ENCODE results near the gene CCDC110.
"Not testable (repeated sequence)": the region's sequence is repeated elsewhere in the genome, so short reads cannot be mapped to it uniquely, and the experiment has no call there.

Gene CCDC110

DNA sequence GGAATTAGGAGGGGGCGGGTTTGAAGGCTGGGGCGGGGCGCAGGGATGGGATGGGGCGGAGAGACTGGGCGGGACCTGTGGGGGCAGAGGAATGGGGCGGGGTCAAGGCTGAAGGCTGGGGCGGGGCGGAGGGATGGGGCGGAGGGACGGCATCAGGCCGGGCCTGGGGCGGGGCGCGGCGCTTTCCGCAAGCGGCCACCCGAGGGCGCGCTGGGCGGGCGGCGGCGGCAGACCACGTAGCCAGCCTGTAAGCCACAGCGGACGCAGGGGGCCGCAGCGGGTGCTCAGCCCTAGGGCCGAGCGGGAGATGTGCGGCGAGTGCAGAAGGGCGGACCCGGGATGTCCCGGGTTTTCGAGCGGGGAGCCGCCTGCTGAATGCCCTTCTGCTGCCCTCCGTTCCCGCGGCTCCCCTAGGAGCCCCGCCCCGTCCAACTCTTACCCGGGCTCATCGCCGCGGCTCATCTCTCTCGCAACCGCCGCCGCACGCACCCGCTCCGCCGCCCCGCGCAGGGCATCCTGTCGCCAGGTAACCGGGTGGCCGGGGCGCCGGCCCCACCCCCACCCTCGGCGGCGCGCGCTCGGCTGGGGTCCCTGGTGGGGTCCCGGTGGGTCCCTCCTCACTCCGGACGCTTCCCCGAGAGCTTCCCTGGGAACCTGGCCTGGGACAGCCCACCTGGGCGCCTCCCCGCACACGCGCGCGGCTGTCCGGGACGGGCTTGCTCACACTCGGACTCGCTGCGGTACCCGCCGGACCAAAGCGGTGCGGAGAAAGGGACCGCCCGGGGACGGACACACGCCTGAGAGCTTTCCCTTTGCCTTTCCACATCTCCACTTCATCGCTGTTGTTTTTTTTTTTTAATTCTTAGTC lies at the start of gene CCDC110:
Gene CCDC110 (minus strand): TSS at position 499 of the 868 bp plus-strand sequence. CDS start 50 bp downstream, at position 449.
- peak; percentile 80 to 83 for DNase-seq (ENCODE audit: low read depth in 2 of 2)

DNA sequence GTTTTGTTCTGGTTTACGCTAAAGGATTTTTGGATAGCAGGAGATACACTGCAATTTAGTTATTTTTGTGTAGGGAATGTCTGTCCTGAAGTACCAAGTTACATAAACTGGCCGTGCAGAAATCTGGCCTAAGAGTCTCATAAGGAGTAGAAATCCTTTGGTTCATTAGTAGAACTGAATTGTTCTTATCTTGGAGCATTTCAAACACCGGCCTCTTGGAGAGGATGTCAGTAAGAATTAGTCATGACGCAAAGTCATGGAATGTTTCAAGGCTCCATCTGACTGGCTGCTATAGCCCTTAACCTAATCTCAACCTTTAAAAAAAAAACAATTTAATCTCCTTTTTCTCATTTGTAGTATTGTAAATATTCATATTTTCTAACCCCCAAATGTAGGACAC lies 48.6 kb upstream of the CCDC110 start:
- no peak for DNase-seq (ENCODE audit: low read depth in 2 of 2)

DNA sequence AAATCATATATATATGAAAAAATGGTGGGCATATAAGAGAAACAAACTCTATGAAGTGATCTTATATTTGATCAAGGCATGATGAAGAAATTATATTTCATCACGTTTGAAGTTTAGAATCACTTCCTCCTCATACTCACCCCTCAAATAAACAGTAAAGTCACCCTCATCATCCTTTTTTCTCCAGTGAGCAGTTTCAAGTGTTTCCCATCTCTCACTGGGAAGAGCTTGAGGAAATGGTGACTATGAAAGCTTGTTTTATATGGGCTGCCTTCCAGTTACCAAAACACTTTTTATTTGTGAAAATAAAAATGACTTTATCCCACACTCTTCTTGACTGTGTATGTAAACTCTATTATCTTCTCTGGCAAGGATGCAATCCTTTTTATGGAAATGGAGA lies 47.0 kb upstream of the CCDC110 start:
- no peak for DNase-seq (ENCODE audit: low read depth in 2 of 2)

DNA sequence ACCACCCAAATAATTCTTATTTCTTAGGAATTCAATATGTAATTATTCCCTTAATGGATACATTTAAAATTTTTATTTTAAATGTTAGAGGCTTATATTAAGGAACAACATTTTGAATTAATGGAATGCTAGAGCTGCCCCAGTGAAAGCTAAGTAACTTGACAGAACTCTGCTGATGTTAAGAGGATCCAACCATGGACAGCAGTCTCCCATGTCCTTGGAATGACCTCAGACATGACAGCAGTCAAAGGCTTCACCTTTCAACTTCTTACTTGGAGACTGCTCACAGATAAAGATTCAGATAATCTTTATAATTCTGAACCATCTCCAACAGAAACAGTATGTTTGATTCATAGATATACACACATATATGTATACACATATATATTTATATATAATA lies 46.5 kb upstream of the CCDC110 start:
- no peak for DNase-seq (ENCODE audit: low read depth in 2 of 2)

DNA sequence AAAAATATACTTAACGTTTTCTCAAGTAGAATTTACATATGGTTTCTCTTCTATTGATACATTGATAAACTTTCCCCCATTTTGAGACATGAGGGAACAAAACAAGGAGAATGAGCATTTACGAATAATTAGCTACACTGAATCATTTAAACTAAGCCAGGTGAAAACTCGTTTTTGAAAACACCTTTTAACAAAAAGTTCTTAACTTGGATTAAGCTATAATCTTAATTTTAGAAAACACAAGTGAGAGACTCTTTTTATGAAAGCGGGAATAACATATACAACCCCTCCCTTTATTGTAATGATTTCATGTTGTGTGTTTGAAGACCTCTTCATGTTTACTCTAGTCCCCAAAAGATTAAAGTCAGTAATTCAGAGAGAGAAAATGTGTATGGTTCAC lies 43.7 kb upstream of the CCDC110 start:
- no peak for DNase-seq (ENCODE audit: low read depth in 2 of 2)

DNA sequence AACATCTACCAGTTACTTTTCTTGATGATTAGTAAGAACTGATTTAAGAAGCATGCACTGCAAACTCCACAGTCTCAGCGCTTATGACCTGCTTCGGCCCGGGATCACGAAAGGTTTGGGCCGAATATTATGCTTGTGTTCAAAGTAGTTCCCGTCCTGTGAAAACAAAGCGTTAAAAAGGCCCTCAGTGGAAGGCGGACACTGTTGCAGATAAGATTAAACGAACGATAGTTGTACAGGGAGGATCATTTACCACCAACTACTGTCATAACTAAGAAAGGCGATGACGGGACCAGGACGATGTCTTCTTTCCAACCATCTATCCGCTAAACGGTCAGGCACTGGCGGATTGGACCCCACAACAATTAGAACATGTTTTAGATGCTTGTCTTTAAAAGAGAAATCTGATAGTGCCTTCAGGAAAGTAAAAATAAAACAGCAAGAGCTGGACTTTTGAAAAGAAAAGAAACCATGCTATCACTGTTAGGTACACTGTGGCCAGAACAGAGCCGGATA lies 42.7 kb upstream of the CCDC110 start:
- no peak for DNase-seq (ENCODE audit: low read depth in 2 of 2)

DNA sequence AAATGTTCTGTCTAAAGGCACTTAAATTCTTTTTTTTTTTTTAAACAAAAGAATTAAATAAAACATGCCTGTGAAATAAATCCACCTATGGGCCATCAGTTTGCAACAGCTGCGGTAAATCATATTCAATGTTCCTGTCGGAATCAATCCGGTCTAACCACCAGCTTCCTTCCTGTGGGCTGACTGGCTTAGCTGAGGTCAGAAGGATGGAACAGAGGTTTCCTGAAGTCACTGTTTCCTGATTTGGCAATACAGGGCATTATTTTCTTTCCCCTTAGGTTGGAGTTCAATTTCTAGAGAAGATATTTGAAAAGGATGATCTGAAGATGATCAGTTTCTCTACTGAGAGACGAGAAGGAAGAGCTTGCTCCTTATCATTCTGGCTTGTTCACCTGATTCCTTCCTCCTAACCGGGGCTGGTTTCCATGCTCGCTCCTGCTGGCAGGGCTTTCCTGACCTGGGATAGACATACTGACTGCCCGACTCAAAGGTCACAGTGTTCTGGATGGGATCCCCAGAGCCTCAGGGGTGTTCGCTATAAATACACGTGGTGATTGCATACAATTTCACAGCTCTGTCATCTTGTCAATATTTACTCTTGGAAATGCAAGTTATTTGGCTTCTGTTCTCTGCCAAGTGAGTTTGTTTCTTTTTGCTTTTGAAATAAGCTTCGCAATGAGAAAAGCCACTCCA lies 42.1 kb upstream of the CCDC110 start:
- DNase-seq (ENCODE audit: low read depth in 2 of 2) = no peak

DNA sequence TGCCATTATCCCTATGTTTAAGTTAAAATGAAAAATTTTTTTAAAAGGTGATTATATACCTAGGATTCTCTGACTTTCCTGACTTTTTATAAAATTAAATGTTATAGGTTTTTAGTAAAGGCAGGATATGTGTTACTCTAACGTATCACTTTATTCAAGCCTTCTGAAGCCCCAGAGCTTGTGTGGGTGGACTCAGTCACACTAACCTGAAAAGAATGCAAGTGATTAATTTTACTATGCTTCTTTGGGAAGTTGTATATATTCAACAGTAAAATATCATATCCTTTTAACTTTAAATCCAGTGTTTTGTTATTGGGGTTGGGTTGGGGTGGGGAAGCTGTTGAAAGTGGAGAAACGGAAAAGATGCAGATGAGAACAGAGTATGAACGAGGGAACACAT lies 41.0 kb upstream of the CCDC110 start:
- no peak for DNase-seq (ENCODE audit: low read depth in 2 of 2)

DNA sequence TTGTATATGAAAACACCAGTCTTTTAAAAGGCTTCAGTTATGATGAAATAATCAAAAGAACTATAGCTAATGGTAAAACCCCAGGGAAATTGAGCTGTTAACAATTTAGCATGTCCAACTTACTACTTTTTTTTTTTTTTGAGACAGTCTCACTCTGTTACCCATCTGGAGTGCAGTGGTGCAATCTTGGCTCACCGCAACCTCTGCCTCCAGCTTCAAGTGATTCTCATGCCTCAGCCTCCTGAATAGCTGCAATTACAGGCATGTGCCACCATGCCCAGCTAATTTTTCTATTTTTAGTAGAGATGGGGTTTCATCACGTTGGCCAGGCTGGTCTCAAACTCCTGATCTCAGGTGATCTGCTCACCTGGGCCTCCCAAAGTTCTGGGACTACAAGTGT lies 39.7 kb upstream of the CCDC110 start:
- not testable (repeated sequence) for DNase-seq (ENCODE audit: low read depth in 2 of 2)

DNA sequence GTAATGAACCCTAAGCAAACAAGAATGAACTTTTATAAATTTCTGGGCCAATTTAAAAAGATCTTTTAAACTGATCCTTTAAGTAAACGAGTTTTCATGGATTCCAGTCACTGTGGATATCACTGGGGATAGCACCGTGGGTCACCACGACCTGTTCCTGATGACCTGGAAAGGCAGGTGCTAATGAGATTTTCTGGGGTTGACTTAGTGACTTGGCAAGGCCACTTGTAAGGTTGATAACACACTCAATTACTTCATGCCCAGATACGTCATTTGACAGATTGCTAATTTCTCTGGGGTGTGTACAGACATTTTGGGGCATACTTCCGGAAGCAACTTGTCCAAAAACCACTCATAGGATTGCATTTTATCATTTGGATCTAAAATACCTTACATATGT lies 39.3 kb upstream of the CCDC110 start:
- no peak for DNase-seq (ENCODE audit: low read depth in 2 of 2)

DNA sequence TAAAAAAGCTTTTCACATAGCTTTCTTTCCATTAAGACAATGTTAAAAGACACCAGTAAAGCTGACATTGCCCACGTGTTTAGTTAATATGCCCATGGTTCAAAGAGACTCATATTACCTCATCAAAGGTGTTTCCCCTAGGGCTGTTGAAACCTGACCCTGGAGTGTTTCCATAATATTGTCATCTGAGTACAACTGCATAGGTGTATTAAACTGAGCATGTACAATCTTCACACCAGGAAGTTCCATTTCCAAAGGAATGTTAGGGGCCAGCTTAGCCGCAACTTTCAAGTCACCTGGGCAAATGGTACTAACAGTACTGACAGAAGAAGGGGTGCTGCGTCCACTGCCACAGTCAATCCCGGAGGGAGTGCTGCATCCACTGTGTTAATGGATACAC lies 36.6 kb upstream of the CCDC110 start:
- no peak for DNase-seq (ENCODE audit: low read depth in 2 of 2)

DNA sequence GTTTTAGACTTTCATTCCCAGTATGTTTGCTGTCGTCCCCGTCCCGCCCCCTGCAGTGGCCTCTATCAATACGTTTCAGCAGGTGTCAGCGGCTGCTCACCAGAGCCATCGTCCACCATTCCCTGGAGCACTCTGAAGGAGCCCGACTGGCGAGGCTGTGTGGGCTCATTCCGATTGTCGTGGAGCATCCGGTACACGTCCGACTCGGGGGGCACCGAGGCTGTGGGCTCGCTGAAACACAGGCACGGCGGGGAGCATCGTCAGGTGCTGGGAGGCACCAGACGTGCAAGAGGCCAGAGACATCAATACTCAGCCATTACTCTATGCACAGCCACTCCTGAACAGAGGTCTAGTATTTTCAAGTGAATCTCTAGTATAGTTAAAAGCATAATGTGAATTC lies 34.9 kb upstream of the CCDC110 start:
- DNase-seq (ENCODE audit: low read depth in 2 of 2) = no peak

DNA sequence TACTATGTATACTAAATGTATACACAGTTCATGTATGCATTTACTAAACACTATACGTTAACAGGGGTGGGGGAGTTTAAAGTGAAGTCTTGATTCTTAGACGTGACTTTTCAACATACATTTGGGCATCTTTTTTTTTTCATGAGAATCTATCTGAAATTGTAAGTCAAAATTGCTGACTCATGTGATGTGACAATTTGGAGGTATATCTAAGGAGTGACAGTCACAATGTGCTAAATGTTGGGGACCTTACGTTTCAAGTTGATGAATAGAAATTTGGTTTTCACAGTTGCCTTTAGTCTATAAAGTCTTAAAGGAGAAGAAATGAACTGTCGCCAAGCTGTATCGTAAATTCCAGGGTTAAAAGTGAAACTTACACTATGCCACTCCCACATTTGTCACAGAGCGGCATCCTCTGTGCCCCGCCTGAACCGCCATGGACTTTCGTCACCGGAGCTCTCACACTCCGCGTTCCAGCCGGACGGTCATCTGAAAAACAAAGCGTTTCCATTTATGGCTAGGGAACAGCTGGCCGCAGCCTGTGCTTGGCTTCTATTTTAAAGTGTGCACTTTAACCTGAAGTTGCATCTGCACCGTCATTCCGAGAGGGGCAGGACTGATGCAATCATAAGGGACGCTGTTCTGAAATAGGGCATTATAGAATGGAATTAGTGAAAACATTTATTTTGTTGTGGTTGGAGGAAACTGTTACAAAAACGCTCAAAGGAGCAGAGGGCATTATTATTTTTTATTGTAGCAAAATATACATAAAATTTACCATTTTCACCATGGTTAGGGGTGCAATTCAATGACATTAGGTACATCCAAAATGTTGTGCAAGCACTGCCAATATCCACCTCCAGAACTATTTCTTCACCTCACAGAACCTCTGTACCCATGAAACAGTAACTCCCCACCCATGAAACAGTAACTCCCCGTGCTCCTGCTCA lies 32.8 kb upstream of the CCDC110 start:
- DNase-seq (ENCODE audit: low read depth in 2 of 2) = no peak

DNA sequence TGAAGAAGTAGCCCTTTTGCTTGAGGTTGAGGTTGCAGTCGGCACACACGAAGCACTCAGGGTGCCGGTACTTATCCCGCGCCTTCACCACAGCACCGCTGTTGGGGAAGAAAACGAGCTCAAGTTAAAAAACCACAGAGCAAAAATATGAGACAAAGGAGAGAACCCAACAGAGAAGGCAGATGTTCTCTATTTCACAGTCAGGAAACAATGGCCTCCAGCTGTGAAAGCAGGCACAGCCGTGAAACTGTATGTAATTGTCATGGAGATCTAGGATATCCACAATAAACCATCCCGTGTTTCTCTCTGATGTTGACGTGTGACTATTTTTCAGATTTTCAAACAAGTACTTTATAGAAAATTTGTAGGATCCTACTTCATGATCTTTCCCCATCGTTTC lies 30.9 kb upstream of the CCDC110 start:
- no peak for DNase-seq (ENCODE audit: low read depth in 2 of 2)

DNA sequence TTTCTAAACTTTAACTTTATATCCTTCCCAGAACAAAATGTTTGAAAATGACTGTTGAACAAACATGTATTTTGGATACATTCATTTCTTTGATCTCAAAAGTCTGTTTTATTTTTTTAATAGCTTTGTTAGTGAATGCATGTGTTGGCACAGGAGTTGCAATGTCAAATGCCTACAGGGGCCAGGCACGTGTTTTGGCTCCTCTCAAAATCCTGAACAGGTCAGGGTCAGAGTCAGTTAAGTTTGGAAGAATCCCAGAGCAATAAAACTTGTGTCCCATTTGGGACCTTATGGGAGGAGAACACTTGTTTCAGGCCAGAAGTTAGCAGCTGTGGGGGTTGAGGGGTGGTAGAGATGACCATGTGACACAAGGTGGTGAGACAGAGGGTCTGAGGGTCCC lies 29.0 kb upstream of the CCDC110 start:
- DNase-seq (ENCODE audit: low read depth in 2 of 2) = no peak

DNA sequence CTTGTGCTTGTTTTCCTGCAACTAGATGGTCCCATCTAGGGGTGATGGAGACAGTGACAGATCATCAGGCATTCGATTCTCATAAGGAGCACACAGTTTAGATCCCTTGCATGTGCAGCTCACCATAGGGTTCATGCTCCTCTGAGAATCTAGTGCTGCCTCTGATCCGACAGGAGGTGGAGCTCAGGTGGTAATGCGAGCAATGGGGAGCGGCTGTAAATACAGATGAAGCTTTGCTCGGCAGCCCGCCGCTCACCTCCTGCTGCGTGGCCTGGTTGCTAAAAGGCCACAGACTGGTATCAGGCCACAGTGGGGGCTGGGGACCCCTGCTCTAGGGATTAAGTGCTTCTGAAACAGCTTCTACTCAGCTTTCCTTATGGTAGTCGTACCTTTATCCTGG lies 28.5 kb upstream of the CCDC110 start:
- DNase-seq (ENCODE audit: low read depth in 2 of 2) = no peak

DNA sequence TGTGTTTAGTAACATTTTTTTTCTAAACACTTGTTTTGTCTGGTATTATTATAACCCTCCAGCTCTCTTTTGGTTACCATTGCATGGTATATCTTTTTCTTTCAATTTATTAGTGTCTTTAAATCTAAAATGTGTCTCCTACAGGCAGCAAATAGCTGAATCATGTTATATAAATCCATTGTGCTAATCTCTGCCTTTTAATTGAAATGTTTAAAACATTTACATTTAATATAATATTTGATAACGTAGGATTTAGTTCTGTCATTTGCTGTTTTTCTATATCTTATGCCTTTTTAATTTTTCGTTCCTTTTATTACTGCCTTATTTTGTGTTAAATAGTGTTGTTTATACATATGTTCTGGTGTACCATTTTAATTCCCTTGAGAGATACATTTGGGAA lies 17.1 kb upstream of the CCDC110 start:
- no peak for DNase-seq (ENCODE audit: low read depth in 2 of 2)

DNA sequence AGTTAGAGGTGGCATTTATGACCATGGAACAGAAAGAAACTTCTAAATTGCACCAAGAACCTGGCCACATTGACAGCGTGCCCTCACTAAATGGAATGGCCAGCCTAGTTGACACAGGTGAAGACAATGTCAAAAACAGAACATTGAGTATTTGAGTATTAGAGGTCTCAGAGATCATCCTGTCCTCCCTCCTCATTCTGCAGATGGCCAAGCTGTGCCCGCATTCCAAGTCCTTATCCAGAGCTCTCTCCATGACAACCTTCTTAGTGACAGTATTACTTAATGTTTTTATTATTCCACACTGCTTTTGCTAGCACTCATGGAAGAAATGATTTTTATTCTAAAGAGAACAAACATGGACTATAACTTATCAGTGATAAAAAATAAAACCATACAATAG lies 9.9 kb upstream of the CCDC110 start:
- DNase-seq (ENCODE audit: low read depth in 2 of 2) = no peak

DNA sequence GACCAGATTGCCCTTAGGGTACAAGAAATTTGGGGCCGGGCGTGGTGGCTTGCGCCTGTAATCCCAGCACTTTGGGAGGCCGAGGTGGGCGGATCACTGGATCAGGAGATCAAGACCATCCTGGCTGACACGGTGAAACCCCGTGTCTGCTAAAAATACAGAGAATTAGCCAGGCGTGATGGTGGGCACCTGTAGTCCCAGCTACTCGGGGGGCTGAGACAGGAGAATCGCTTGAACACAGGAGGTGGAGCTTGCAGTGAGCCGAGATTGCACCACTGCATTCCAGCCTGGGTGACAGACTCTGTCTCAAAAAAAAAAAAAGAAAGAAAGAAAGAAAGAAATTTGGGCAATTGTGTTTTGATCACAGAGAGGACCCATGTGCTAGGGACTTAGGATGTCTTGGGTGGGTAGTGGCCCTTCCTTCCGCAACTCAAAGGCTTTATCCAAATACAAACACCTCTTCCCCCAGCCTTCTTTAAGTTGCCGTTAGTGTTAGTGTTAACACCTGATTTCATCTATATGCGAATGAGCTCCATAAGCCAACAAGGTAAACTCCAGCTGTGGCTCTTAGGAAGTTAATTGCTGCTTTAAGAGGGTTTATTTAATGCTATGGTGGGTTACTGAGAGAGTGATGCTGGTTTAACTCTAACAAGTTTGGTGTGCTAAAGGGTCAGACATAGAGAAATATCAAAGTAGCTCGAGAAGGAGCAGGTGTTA lies 8.6 kb upstream of the CCDC110 start:
- no peak for DNase-seq (ENCODE audit: low read depth in 2 of 2)

DNA sequence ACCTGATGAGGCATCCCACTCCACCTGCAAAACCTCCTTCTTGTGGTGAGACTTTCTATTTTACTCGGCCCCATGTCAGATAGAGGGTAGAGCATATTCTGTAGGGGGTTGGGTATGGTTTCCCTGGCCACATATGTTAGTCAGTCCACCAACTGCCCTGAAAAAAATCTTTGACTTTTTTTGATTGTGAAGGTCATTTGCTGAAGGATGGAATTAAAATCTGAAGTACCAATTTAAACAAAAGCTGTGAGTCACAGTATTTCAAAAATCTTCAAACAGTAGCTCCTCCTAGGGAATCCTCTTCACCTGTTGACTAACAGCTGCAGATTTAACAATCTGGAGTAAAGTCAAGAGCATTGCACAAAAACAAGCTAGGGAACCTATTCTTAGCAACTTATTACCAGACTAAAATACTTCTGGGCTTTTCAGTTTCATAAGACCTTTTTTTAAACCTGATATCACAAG lies 8.0 kb upstream of the CCDC110 start:
- DNase-seq (ENCODE audit: low read depth in 2 of 2) = no peak

DNA sequence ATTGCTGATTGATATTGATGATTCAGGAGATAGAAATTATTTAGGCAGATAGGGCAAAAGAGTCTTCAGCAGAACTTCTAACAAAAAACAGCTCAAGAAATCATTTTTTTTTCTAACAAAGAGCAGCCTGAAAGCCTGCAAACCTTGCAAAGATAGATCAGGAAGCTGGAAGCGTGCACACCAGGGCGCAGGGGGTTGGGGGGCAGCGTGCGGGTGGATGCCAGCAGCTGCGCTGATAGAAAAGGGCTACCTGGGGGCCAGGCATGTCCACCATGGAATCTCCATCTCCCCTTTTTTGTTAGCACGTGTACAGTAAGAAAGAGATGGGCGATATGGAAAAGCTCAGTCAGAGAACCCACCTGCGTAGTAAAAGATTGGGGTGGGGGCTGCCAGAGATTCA lies 1.7 kb upstream of the CCDC110 start:
- DNase-seq (ENCODE audit: low read depth in 2 of 2) = no peak

Data from stimulated activated CD8-positive, alpha-beta memory T cell treated with anti-CD3 and anti-CD28 coated beads, Interleukin-7, amount 100 ng/mL, for 4 hours (primary cell).